Neural progenitor cell (in vitro differentiated cells): ENCODE data around the gene PPIE. TPM values are rescaled to one million over a fixed set of nuclear protein-coding genes. Genes with fewer than 3 reads are reported as not detected.
"Not testable (repeated sequence)": the region's sequence is repeated elsewhere in the genome, so short reads cannot be mapped to it uniquely, and the experiment has no call there.

ENCODE experiments used
- DNase-seq: peaks from one replicate; pipeline ENCODE4 v3.0.0-alpha.2; 2016; ENCODE audit warnings: low spot score
- H2AFZ ChIP-seq: fragments of 200-600 bp; sonication (generic); replicated peaks from 2 replicates; pipeline ENCODE4 v1.6.1; 2016; ENCODE audit warnings: antibody characterized with exemption
- H3F3A ChIP-seq: fragments of 200-600 bp; sonication (generic); 2 replicates; pipeline ENCODE4 v1.6.1; 2016; ENCODE audit warnings: antibody characterized with exemption, low read depth
- H3K27ac ChIP-seq: fragments of 200-600 bp; sonication (generic); 2 replicates; pipeline ENCODE4 v1.5.1; 2016; ENCODE audit warnings: mild to moderate bottlenecking
- H3K27me3 ChIP-seq: fragments of 200-600 bp; sonication (generic); 2 replicates; pipeline ENCODE4 v1.6.1; 2016; ENCODE audit warnings: mild to moderate bottlenecking, moderate library complexity
- H3K36me3 ChIP-seq: fragments of 200-600 bp; sonication (generic); 2 replicates; pipeline ENCODE4 v1.5.1; 2016
- H3K4me1 ChIP-seq: fragments of 200-600 bp; sonication (generic); 2 replicates; pipeline ENCODE4 v1.6.1; 2016; ENCODE audit warnings: mixed run types
- H3K4me2 ChIP-seq: fragments of 200-600 bp; sonication (generic); 2 replicates; pipeline ENCODE4 v1.6.1; 2016
- H3K4me3 ChIP-seq: fragments of 200-600 bp; sonication (generic); 2 replicates; pipeline ENCODE4 v1.5.1; 2016
- H3K79me2 ChIP-seq: fragments of 200-600 bp; sonication (generic); 2 replicates; pipeline ENCODE4 v1.6.1; 2016; ENCODE audit warnings: low read depth
- H3K9ac ChIP-seq: fragments of 200-600 bp; sonication (generic); 2 replicates; pipeline ENCODE4 v1.6.1; 2016
- H3K9me3 ChIP-seq: fragments of 200-600 bp; sonication (generic); 2 replicates; pipeline ENCODE4 v1.5.1; 2016; ENCODE audit warnings: low read depth
- H4K20me1 ChIP-seq: fragments of 200-600 bp; sonication (generic); 2 replicates; pipeline ENCODE4 v1.6.1; 2016; ENCODE audit warnings: low read depth
- H3K27ac Mint-ChIP-seq: 3 replicates; pipeline ENCODE4 v1.8.0; 2021; ENCODE audit warnings: mixed read lengths
- H3K27me3 Mint-ChIP-seq: 2 replicates; pipeline ENCODE4 v1.8.0; 2022; ENCODE audit warnings: low read depth, mild to moderate bottlenecking, inconsistent platforms, moderate library complexity, mixed read lengths; ENCODE audit not compliant: insufficient read depth
- H3K36me3 Mint-ChIP-seq: 3 replicates; pipeline ENCODE4 v1.8.0; 2021; ENCODE audit warnings: mixed read lengths
- H3K4me1 Mint-ChIP-seq: 3 replicates; pipeline ENCODE4 v1.8.0; 2021; ENCODE audit warnings: mixed read lengths
- H3K4me3 Mint-ChIP-seq: 3 replicates; pipeline ENCODE4 v1.8.0; 2021; ENCODE audit warnings: mild to moderate bottlenecking, moderate library complexity, mixed read lengths
- H3K9me3 Mint-ChIP-seq: 3 replicates; pipeline ENCODE4 v1.8.0; 2020; ENCODE audit warnings: mixed read lengths
- EZH2 ChIP-seq: fragments of 200-600 bp; sonication (generic); IDR thresholded peaks from 2 replicates; pipeline ENCODE4 v1.6.1; 2017; ENCODE audit warnings: antibody characterized with exemption, mild to moderate bottlenecking, moderate library complexity
- EZH2phosphoT487 ChIP-seq: fragments of 200-600 bp; sonication (generic); IDR thresholded peaks from 2 replicates; pipeline ENCODE4 v1.6.1; 2017; ENCODE audit warnings: antibody characterized with exemption
- total RNA-seq: library from RNA; depleted of rRNA; stranded (reverse); fragments of >200 nt; gene quantifications from 2 replicates; pipeline ENCODE4 v1.2.3, GENCODE V29; 2015; ENCODE audit warnings: low replicate concordance
- TF ChIP-seq, protein P1 (sequence below): fragments of 200-600 bp; sonication (generic); IDR thresholded peaks from 2 replicates; pipeline ENCODE4 v1.5.1; 2017; ENCODE audit warnings: antibody characterized with exemption, mild to moderate bottlenecking

The PPIE gene
- total RNA-seq, 1 donor from 2014 or later, result 57.2 TPM

DNA sequence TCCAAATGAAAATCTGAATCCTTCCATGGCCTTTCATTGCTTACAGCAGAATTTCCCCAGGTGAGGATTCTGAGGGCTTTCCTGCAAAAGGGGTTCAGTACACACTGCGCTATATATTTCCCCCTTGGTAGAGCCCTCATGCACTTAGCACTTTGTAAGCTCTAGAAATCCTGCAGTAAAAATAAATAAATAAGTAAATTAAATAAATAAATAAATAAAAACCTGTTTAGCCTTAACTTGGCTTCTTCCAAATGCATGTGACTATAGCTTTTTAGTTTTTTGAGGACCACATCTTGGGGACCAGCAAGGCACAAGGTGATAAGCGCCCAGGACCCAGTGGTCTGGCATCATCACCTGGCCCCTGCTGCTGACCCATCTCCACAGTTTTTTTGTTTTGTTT, 53.2 kb downstream of the PPIE start:
- Histone ChIP-seq H3K4me3 (no peak overlapping the region), H3K27ac (no peak overlapping the region), H3K36me3 (no peaks in the 10 kb centered on the region), H3K4me2 (no peak overlapping the region), H3K9me3 (no peaks in the 10 kb centered on the region), H3K27me3 (peaks cover 87% of the 10 kb centered on the region), H2AFZ (no peak overlapping the region), H3K9ac (no peak overlapping the region), H3K4me1 (no peaks in the 10 kb centered on the region), H3K79me2 (no peaks in the 10 kb centered on the region), H4K20me1 (no peaks in the 10 kb centered on the region), H3F3A (no peaks in the 10 kb centered on the region)
- Mint-ChIP-seq H3K4me1 (peaks cover 3% of the 10 kb centered on the region), H3K36me3 (no peaks in the 10 kb centered on the region), H3K9me3 (no peaks in the 10 kb centered on the region), H3K27me3 (peaks cover 40% of the 10 kb centered on the region), H3K27ac (no peak overlapping the region), H3K4me3 (no peak overlapping the region)
- DNase-seq, result no peak
- TF ChIP-seq EZH2 (no peak), EZH2phosphoT487 (no peak)
- TF ChIP-seq, protein P1, sequence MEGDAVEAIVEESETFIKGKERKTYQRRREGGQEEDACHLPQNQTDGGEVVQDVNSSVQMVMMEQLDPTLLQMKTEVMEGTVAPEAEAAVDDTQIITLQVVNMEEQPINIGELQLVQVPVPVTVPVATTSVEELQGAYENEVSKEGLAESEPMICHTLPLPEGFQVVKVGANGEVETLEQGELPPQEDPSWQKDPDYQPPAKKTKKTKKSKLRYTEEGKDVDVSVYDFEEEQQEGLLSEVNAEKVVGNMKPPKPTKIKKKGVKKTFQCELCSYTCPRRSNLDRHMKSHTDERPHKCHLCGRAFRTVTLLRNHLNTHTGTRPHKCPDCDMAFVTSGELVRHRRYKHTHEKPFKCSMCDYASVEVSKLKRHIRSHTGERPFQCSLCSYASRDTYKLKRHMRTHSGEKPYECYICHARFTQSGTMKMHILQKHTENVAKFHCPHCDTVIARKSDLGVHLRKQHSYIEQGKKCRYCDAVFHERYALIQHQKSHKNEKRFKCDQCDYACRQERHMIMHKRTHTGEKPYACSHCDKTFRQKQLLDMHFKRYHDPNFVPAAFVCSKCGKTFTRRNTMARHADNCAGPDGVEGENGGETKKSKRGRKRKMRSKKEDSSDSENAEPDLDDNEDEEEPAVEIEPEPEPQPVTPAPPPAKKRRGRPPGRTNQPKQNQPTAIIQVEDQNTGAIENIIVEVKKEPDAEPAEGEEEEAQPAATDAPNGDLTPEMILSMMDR, result no peak

DNA sequence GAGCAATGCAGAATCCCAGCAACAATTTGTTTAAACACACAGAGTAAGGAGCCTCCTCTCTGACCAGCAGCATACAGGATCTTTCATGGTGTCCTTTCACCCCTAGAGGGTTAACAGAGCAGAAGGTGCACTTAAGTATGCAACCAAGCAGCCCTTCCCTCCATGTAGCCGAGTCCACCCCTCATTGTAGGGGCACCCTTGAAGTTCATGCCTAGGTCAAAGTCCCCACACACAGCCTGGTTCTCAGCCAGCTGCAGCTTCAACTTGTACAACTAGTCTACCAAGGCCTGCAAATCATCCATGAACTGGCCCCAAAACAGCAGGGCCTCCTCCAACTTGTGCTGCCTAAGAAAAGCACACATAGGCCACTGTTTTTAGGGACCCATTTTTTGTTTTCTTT, 57.0 kb downstream of the PPIE start:
- Histone ChIP-seq H3F3A (no peaks in the 10 kb centered on the region), H3K4me1 (no peaks in the 10 kb centered on the region), H3K79me2 (no peaks in the 10 kb centered on the region), H2AFZ (no peak overlapping the region), H4K20me1 (no peaks in the 10 kb centered on the region), H3K36me3 (no peaks in the 10 kb centered on the region), H3K9me3 (no peaks in the 10 kb centered on the region), H3K27me3 (peaks cover 54% of the 10 kb centered on the region), H3K27ac (no peak overlapping the region), H3K4me2 (no peak overlapping the region), H3K9ac (no peak overlapping the region), H3K4me3 (no peak overlapping the region)
- DNase-seq, result no peak
- Mint-ChIP-seq H3K4me3 (no peak overlapping the region), H3K36me3 (no peaks in the 10 kb centered on the region), H3K27ac (no peak overlapping the region), H3K27me3 (peaks cover 21% of the 10 kb centered on the region), H3K4me1 (no peaks in the 10 kb centered on the region), H3K9me3 (no peaks in the 10 kb centered on the region)
- TF ChIP-seq EZH2 (no peak), EZH2phosphoT487 (no peak)
- TF ChIP-seq, protein P1, result no peak

DNA sequence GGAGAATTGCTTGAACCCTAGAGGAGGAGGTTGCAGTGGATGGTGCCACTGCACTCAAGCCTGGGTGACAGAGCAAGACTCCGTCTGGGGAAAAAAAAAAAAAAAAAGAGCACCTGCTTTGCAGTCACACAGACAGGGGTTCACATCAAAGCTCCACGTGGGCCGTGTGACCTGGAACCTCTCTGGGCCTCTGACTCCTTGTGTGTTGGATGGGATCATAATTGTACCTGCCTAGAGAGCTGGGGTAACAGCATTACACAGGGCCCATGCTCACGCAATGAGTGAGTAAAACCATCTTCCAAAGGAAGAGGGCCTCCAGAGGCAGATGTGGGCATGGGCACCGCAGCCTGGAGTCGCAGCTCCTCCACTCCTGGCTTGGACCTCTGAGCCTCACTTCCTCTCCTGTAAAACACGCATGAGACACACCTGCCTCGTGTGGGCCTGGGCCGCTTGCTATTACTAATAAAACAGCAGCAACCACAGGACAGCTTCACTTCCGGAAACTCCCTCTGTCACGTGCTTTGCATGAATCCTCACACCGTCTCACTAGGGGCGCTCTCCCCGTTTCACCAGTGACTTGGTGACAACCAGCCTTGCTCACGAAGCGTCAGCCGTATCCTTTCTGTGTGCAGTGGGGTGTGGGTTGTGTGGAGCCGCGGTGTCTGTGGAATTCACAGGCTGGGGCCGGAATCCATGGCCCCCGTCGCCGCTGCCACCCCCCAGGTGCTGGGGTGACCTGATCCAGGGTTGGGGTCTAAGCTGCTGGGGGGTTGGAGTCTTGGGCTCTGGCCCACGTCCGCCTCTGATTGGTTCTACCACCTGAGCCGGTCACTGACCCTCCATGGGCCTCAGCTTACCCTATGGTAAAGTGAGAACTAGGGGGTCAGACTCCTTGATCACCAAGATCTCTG, 60.4 kb downstream of the PPIE start:
- H2AFZ ChIP-seq, H3K9me3 Mint-ChIP-seq, H3K4me1 Mint-ChIP-seq, H4K20me1 ChIP-seq, H3K4me1 ChIP-seq, H3K79me2 ChIP-seq, H3K4me2 ChIP-seq, H3K27me3 Mint-ChIP-seq, H3K27ac ChIP-seq, H3K27ac Mint-ChIP-seq, H3K4me3 ChIP-seq, H3K36me3 ChIP-seq, H3K9me3 ChIP-seq, H3K9ac ChIP-seq, H3F3A ChIP-seq, H3K4me3 Mint-ChIP-seq, H3K36me3 Mint-ChIP-seq: not testable (repeated sequence)
- peaks cover 20% of the 10 kb centered on the region for H3K27me3 ChIP-seq
- peak; percentile 54 for DNase-seq

DNA sequence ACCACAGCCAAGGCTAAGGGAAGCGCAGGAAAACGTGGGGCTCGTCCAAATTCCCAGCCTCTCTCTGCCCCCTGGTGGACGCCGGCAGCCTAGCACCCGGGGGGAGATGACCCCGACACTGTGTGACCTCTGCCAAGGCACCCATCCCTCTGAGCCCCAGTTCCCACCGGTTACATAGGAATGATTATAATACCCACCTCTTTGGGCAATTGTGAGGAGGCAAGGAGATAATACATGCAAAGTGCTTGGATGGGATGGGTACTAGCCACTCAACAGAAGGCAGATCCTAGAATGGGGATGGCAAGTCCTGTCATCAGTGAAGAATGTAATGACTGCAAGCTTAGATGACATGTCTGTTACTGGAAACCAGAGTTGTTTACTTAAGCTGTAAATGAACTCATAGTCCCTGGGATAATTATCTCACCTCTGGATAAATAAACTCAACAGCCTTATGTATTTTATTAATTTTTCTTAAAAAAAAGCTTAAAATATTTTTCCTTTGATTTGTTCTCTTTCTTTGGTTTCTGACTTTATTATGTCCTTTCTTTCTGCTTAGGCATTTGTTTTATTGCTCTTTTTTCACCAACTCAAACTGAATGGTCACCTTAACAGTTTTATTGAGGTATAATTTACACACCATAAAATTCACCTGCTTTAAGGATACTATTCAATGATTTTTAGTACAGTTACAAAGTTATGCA, 61.2 kb downstream of the PPIE start:
- no peak overlapping the region for H3K4me3 ChIP-seq
- Mint-ChIP-seq H3K9me3 (peaks cover 2% of the 10 kb centered on the region), H3K27me3 (peaks cover 6% of the 10 kb centered on the region), H3K4me3 (no peak overlapping the region), H3K27ac (no peak overlapping the region), H3K36me3 (no peaks in the 10 kb centered on the region), H3K4me1 (peaks cover 7% of the 10 kb centered on the region)
- DNase-seq, result peak; percentile 74
- TF ChIP-seq, protein P1, result peak; percentile 78
- TF ChIP-seq EZH2 (peak; percentile 41), EZH2phosphoT487 (no peak)
- no peak overlapping the region for H3K4me2 ChIP-seq
- H3K4me1 ChIP-seq, result no peaks in the 10 kb centered on the region
- peaks cover 8% of the 10 kb centered on the region for H3F3A ChIP-seq
- no peak overlapping the region for H3K9ac ChIP-seq
- no peaks in the 10 kb centered on the region for H3K79me2 ChIP-seq
- H3K36me3 ChIP-seq, result no peaks in the 10 kb centered on the region
- no peaks in the 10 kb centered on the region for H3K9me3 ChIP-seq
- H4K20me1 ChIP-seq, result no peaks in the 10 kb centered on the region
- H3K27me3 ChIP-seq, result peaks cover 15% of the 10 kb centered on the region
- H3K27ac ChIP-seq, result no peak overlapping the region
- H2AFZ ChIP-seq, result no peak overlapping the region
